ENCODE results near the gene IL17C. TPM values are rescaled to one million over a fixed set of nuclear protein-coding genes. Genes with fewer than 3 reads are reported as not detected.

Gene IL17C
- total RNA-seq, 1 experiment from 2014 or later: not detected

GRCh38 chr16:88619859-88620815 is 18.2 kb upstream of the IL17C start:
- no peaks in the 10 kb centered on the region; the same call in 1 of the 2 replicates for H3K36me3 ChIP-seq (ENCODE audit: low read depth, low read length)
- no peak for ATAC-seq
- TF ChIP-seq EZH2 (IDR thresholded peaks at IDR 0.05; ENCODE audit: low read length, unreplicated experiment): no peak
- no peak for TF ChIP-seq EZH2phosphoT487 (IDR thresholded peaks at IDR 0.05; ENCODE audit: borderline replicate concordance, low read length)
- no peak for TF ChIP-seq CTCF (conservative IDR thresholded peaks at IDR 0.05; ENCODE audit: low read depth, low read length)
- H3K4me3 ChIP-seq (ENCODE audit: low read length): no peak overlapping the region
- intact Hi-C loops (cut with micrococcal nuclease): no loop called here
- no peak overlapping the region for H3K9ac ChIP-seq (ENCODE audit: low read length)
- no peaks in the 10 kb centered on the region for H3K4me1 ChIP-seq (ENCODE audit: insufficient read depth, low read length)
- ChIA-PET CTCF (no interaction called here), POLR2A (ENCODE audit: unreplicated experiment) (no interaction called here)
- no peaks in the 10 kb centered on the region for H4K20me1 ChIP-seq (ENCODE audit: low read length)
- no peak for DNase-seq
- no peaks in the 10 kb centered on the region for H3K27me3 ChIP-seq (ENCODE audit: low read length)
- no peaks in the 10 kb centered on the region for H3K9me3 ChIP-seq (ENCODE audit: low read length)
- no TSS peak for BruUV-seq (replicated peaks)
- H3K4me2 ChIP-seq (ENCODE audit: low read length): no peak overlapping the region
- no peak overlapping the region for H2AFZ ChIP-seq (ENCODE audit: low read length)
- no peaks in the 10 kb centered on the region for H3F3A ChIP-seq (ENCODE audit: low read length, unreplicated experiment)
- no peaks in the 10 kb centered on the region for H3K9me2 ChIP-seq (replicated peaks; ENCODE audit: low read length)
- H3K79me2 ChIP-seq (ENCODE audit: low read length): no peaks in the 10 kb centered on the region
- no peak overlapping the region for H3K27ac ChIP-seq (ENCODE audit: low read length)

- POLR2A ChIA-PET (ENCODE audit: unreplicated experiment): no interaction called here
- no peak for DNase-seq
- no peaks in the 10 kb centered on the region for H3K79me2 ChIP-seq (ENCODE audit: low read length)
- no peaks in the 10 kb centered on the region for H3K4me1 ChIP-seq (ENCODE audit: insufficient read depth, low read length)
- H3K36me3 ChIP-seq (ENCODE audit: low read depth, low read length): no peaks in the 10 kb centered on the region; the same call in 1 of the 2 replicates
- intact Hi-C loops (cut with micrococcal nuclease): no loop called here
- no peaks in the 10 kb centered on the region for H3K9me2 ChIP-seq (replicated peaks; ENCODE audit: low read length)
- H4K20me1 ChIP-seq (ENCODE audit: low read length): no peaks in the 10 kb centered on the region
- H3K9me3 ChIP-seq (ENCODE audit: low read length): no peaks in the 10 kb centered on the region
- CTCF ChIA-PET: no interaction called here
- no peak overlapping the region for H2AFZ ChIP-seq (ENCODE audit: low read length)
- no peak overlapping the region for H3K4me2 ChIP-seq (ENCODE audit: low read length)
- no peak for ATAC-seq
- H3K4me3 ChIP-seq (ENCODE audit: low read length): no peak overlapping the region
- H3K9ac ChIP-seq (ENCODE audit: low read length): no peak overlapping the region
- H3F3A ChIP-seq (ENCODE audit: low read length, unreplicated experiment): no peaks in the 10 kb centered on the region
- H3K27ac ChIP-seq (ENCODE audit: low read length): no peak overlapping the region
- TF ChIP-seq CTCF (conservative IDR thresholded peaks at IDR 0.05; ENCODE audit: low read depth, low read length) (no peak), EZH2phosphoT487 (IDR thresholded peaks at IDR 0.05; ENCODE audit: borderline replicate concordance, low read length) (no peak), EZH2 (IDR thresholded peaks at IDR 0.05; ENCODE audit: low read length, unreplicated experiment) (no peak)
- H3K27me3 ChIP-seq (ENCODE audit: low read length): no peaks in the 10 kb centered on the region
- no TSS peak for BruUV-seq (replicated peaks)
Observed at GRCh38 chr16:88622125-88622524, 16.2 kb upstream of the IL17C start.

GRCh38 chr16:88622866-88623265 is 15.5 kb upstream of the IL17C start:
- Histone ChIP-seq H3K36me3 (ENCODE audit: low read depth, low read length) (no peaks in the 10 kb centered on the region; the same call in 1 of the 2 replicates), H4K20me1 (ENCODE audit: low read length) (no peaks in the 10 kb centered on the region), H3K4me3 (ENCODE audit: low read length) (no peak overlapping the region), H3K4me1 (ENCODE audit: insufficient read depth, low read length) (no peaks in the 10 kb centered on the region), H3K27me3 (ENCODE audit: low read length) (no peaks in the 10 kb centered on the region), H3K9ac (ENCODE audit: low read length) (no peak overlapping the region), H3K9me2 (replicated peaks; ENCODE audit: low read length) (no peaks in the 10 kb centered on the region), H3K4me2 (ENCODE audit: low read length) (no peak overlapping the region), H3K27ac (ENCODE audit: low read length) (no peak overlapping the region), H2AFZ (ENCODE audit: low read length) (no peak overlapping the region), H3F3A (ENCODE audit: low read length, unreplicated experiment) (no peaks in the 10 kb centered on the region), H3K9me3 (ENCODE audit: low read length) (no peaks in the 10 kb centered on the region), H3K79me2 (ENCODE audit: low read length) (no peaks in the 10 kb centered on the region)
- intact Hi-C loops (cut with micrococcal nuclease): no loop called here
- ATAC-seq (no peak), DNase-seq (no peak)
- no TSS peak for BruUV-seq (replicated peaks)
- ChIA-PET POLR2A (ENCODE audit: unreplicated experiment) (no interaction called here), CTCF (no interaction called here)
- no peak for TF ChIP-seq CTCF (conservative IDR thresholded peaks at IDR 0.05; ENCODE audit: low read depth, low read length)
- no peak for TF ChIP-seq EZH2phosphoT487 (IDR thresholded peaks at IDR 0.05; ENCODE audit: borderline replicate concordance, low read length)
- TF ChIP-seq EZH2 (IDR thresholded peaks at IDR 0.05; ENCODE audit: low read length, unreplicated experiment): no peak
